SKM-1 treated with dmso at 0.1 percent for 144 hours (cell line): Measurements from ENCODE around the gene LYST.
A peak's percentile ranks its signal among the peaks of the same experiment; 100 is the strongest.
"Not testable (repeated sequence)": the region's sequence is repeated elsewhere in the genome, so short reads cannot be mapped to it uniquely, and the experiment has no call there.

Source experiments
- DNase-seq: peaks from one replicate; lab custom pipeline; 2025; ENCODE audit not compliant: unreplicated experiment; lab: John Stamatoyannopoulos, UW

Gene LYST

GRCh38 chr1:235859789-235860188, 6.9 kb downstream of the LYST start:
- no peak for DNase-seq

GRCh38 chr1:235858766-235859165, 7.9 kb downstream of the LYST start:
- DNase-seq = no peak

- DNase-seq = no peak
These were observed 8.9 kb downstream of the LYST start for GRCh38 chr1:235857756-235858155.

- DNase-seq = no peak
These were observed 10.8 kb downstream of the LYST start for GRCh38 chr1:235855811-235856429.

GRCh38 chr1:235854347-235854746, 12.4 kb downstream of the LYST start:
- DNase-seq = no peak

- no peak for DNase-seq
These were observed 13.1 kb downstream of the LYST start for GRCh38 chr1:235853653-235854052.

GRCh38 chr1:235852887-235853286, 13.8 kb downstream of the LYST start:
- DNase-seq = no peak

- DNase-seq = peak; percentile 45
These were observed 14.8 kb downstream of the LYST start for GRCh38 chr1:235851939-235852338.

- not testable (repeated sequence) for DNase-seq
These were observed 18.5 kb downstream of the LYST start for GRCh38 chr1:235848251-235848650.

GRCh38 chr1:235845656-235846107, 21.0 kb downstream of the LYST start:
- DNase-seq = not testable (repeated sequence)

- DNase-seq = no peak
These were observed 21.9 kb downstream of the LYST start for GRCh38 chr1:235844776-235845175.

- DNase-seq = no peak
These were observed 23.2 kb downstream of the LYST start for GRCh38 chr1:235843461-235843961.

- no peak for DNase-seq
These were observed 24.7 kb downstream of the LYST start for GRCh38 chr1:235841938-235842545.

GRCh38 chr1:235838021-235838420, 28.7 kb downstream of the LYST start:
- no peak for DNase-seq

GRCh38 chr1:235835226-235835625, 31.5 kb downstream of the LYST start:
- DNase-seq = no peak

- DNase-seq = no peak
These were observed 32.1 kb downstream of the LYST start for GRCh38 chr1:235834620-235835019.

GRCh38 chr1:235832011-235832410, 34.7 kb downstream of the LYST start:
- no peak for DNase-seq

GRCh38 chr1:235831148-235831547, 35.6 kb downstream of the LYST start:
- DNase-seq = no peak

GRCh38 chr1:235826102-235826854, 40.4 kb downstream of the LYST start:
- no peak for DNase-seq

- DNase-seq = no peak
These were observed 41.5 kb downstream of the LYST start for GRCh38 chr1:235825229-235825628.

GRCh38 chr1:235823684-235824083, 43.0 kb downstream of the LYST start:
- DNase-seq = no peak

- no peak for DNase-seq
These were observed 44.0 kb downstream of the LYST start for GRCh38 chr1:235822685-235823084.
